SU-DHL-6 (cell line): ENCODE results near the gene HAL.

Experiments used
- EZH2phosphoT487 ChIP-seq: fragments of 200-600 bp; sonication (generic), shearing (Covaris generic); conservative IDR thresholded peaks from 2 replicates; pipeline ENCODE4 v1.6.1; 2018; ENCODE audit warnings: mild to moderate bottlenecking, antibody characterized with exemption, low read length, moderate library complexity, mixed read lengths
- TF ChIP-seq, protein P1 (sequence below): fragments of 200-600 bp; sonication (generic); IDR thresholded peaks from one replicate; pipeline ENCODE4 v1.5.1; 2017; ENCODE audit warnings: antibody characterized with exemption, mild to moderate bottlenecking, low read length, moderate library complexity; ENCODE audit not compliant: insufficient read depth, poor library complexity, severe bottlenecking

- TF ChIP-seq, protein P1, sequence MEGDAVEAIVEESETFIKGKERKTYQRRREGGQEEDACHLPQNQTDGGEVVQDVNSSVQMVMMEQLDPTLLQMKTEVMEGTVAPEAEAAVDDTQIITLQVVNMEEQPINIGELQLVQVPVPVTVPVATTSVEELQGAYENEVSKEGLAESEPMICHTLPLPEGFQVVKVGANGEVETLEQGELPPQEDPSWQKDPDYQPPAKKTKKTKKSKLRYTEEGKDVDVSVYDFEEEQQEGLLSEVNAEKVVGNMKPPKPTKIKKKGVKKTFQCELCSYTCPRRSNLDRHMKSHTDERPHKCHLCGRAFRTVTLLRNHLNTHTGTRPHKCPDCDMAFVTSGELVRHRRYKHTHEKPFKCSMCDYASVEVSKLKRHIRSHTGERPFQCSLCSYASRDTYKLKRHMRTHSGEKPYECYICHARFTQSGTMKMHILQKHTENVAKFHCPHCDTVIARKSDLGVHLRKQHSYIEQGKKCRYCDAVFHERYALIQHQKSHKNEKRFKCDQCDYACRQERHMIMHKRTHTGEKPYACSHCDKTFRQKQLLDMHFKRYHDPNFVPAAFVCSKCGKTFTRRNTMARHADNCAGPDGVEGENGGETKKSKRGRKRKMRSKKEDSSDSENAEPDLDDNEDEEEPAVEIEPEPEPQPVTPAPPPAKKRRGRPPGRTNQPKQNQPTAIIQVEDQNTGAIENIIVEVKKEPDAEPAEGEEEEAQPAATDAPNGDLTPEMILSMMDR, result no peak
- TF ChIP-seq EZH2phosphoT487, result no peak
These were observed 37.0 kb downstream of the HAL start for GRCh38 chr12:95959107-95959506.
